GM12878 (cell line): ENCODE data around the gene HADH. TPM values are rescaled to one million over a fixed set of nuclear protein-coding genes. Genes with fewer than 3 reads are reported as not detected.

Experiments used
- ASH2L ChIP-seq: fragments of 300-600, 200-600 bp; sonication (generic); IDR thresholded peaks from 2 replicates; pipeline ENCODE4 v1.6.1; 2017; ENCODE audit warnings: low read depth, mild to moderate bottlenecking, borderline replicate concordance
- BCL11A ChIP-seq: IDR thresholded peaks from 2 replicates; pipeline ENCODE4 v1.6.1; 2011; ENCODE audit warnings: low read depth, low read length
- BMI1 ChIP-seq: fragments of 450-650 bp; IDR thresholded peaks from 2 replicates; pipeline ENCODE4 v1.6.1; 2016; ENCODE audit warnings: mild to moderate bottlenecking, moderate library complexity, borderline replicate concordance
- CREM ChIP-seq: IDR thresholded peaks from 2 replicates; pipeline ENCODE4 v1.6.1; 2014; ENCODE audit warnings: antibody characterized with exemption, low read depth
- DPF2 ChIP-seq: fragments of 450-650 bp; IDR thresholded peaks from 2 replicates; pipeline ENCODE4 v1.6.1; 2017; ENCODE audit warnings: mild to moderate bottlenecking
- ETV6 ChIP-seq, 2 experiments: fragments of 450-650 bp in 1 of 2; IDR thresholded peaks in 1 of 2; conservative IDR thresholded peaks in 1 of 2; 2 replicates each; pipeline ENCODE4 v1.6.1; 2014; ENCODE audit warnings: antibody characterized with exemption in 1 of 2, borderline replicate concordance in 1 of 2, low read depth in 1 of 2, mild to moderate bottlenecking in 1 of 2, moderate library complexity in 1 of 2
- FOXM1 ChIP-seq: IDR thresholded peaks from 2 replicates; pipeline ENCODE4 v1.6.1; 2012; ENCODE audit warnings: low read depth, mild to moderate bottlenecking, inconsistent platforms, low read length, moderate library complexity
- HDAC2 ChIP-seq: fragments of 200-600 bp; sonication (generic); IDR thresholded peaks from 2 replicates; pipeline ENCODE4 v1.6.1; 2017
- IKZF1 ChIP-seq: fragments of 450-650 bp; conservative IDR thresholded peaks from 2 replicates; pipeline ENCODE4 v1.6.1; 2017; ENCODE audit warnings: antibody characterized with exemption, mild to moderate bottlenecking
- MYB ChIP-seq: fragments of 150-350 bp; IDR thresholded peaks from 2 replicates; pipeline ENCODE4 v1.6.1; 2014; ENCODE audit warnings: mild to moderate bottlenecking, low read depth, low read length, borderline replicate concordance
- NBN ChIP-seq: fragments of 450-650 bp; IDR thresholded peaks from 2 replicates; pipeline ENCODE4 v1.6.1; 2016
- NFIC ChIP-seq: IDR thresholded peaks from 2 replicates; pipeline ENCODE4 v1.6.1; 2012; ENCODE audit warnings: low read depth, mild to moderate bottlenecking, inconsistent platforms, low read length, moderate library complexity
- NFXL1 ChIP-seq: fragments of 450-650 bp; IDR thresholded peaks from 2 replicates; pipeline ENCODE4 v1.6.1; 2017; ENCODE audit warnings: antibody characterized with exemption, mild to moderate bottlenecking, borderline replicate concordance
- NR2C1 ChIP-seq: fragments of 450-650 bp; IDR thresholded peaks from 2 replicates; pipeline ENCODE4 v1.6.1; 2017; ENCODE audit warnings: antibody characterized with exemption, mild to moderate bottlenecking, moderate library complexity
- PML ChIP-seq: IDR thresholded peaks from 2 replicates; pipeline ENCODE4 v1.6.1; 2012; ENCODE audit warnings: low read length, inconsistent platforms
- POLR2A ChIP-seq: IDR thresholded peaks from 2 replicates; pipeline ENCODE4 v1.6.1; 2011; ENCODE audit warnings: low read depth, mild to moderate bottlenecking, low read length
- RAD51 ChIP-seq: fragments of 450-650 bp; IDR thresholded peaks from 2 replicates; pipeline ENCODE4 v1.6.1; 2016; ENCODE audit warnings: moderate library complexity, mild to moderate bottlenecking, inconsistent platforms
- RCOR1 ChIP-seq: conservative IDR thresholded peaks from 2 replicates; pipeline ENCODE4 v1.6.1; 2012; ENCODE audit warnings: low read depth, low read length, improper control_type of control experiment
- SMAD1 ChIP-seq: fragments of 450-650 bp; IDR thresholded peaks from 2 replicates; pipeline ENCODE4 v1.6.1; 2018; ENCODE audit warnings: mild to moderate bottlenecking, low read depth; ENCODE audit not compliant: partially characterized antibody
- SMARCA5 ChIP-seq: fragments of 450-650 bp; IDR thresholded peaks from 2 replicates; pipeline ENCODE4 v1.6.1; 2017; ENCODE audit warnings: mild to moderate bottlenecking
- SMC3 ChIP-seq: IDR thresholded peaks from 2 replicates; pipeline ENCODE4 v1.6.1; 2011; ENCODE audit warnings: low read length, improper control_type of control experiment, borderline replicate concordance
- STAT1 ChIP-seq: fragments of 450-650 bp; conservative IDR thresholded peaks from 2 replicates; pipeline ENCODE4 v1.6.1; 2014; ENCODE audit warnings: antibody characterized with exemption, mild to moderate bottlenecking
- TBL1XR1 ChIP-seq: IDR thresholded peaks from 2 replicates; pipeline ENCODE4 v1.6.1; 2012; ENCODE audit warnings: low read depth, low read length, improper control_type of control experiment
- TCF7 ChIP-seq: IDR thresholded peaks from 2 replicates; pipeline ENCODE4 v1.6.1; 2014; ENCODE audit warnings: antibody characterized with exemption, borderline replicate concordance
- ZNF24 ChIP-seq: fragments of 450-650 bp; IDR thresholded peaks from 2 replicates; pipeline ENCODE4 v1.6.1; 2017; ENCODE audit warnings: antibody characterized with exemption, mild to moderate bottlenecking
- ZSCAN29 ChIP-seq: fragments of 450-650 bp; IDR thresholded peaks from 2 replicates; pipeline ENCODE4 v1.6.1; 2017; ENCODE audit warnings: mild to moderate bottlenecking, moderate library complexity
- polyA plus RNA-seq, 11 experiments: library from polyadenylated mRNA; depleted of rRNA in 4 of 11; unstranded in 6 of 11; stranded (reverse) in 5 of 11; fragments of >200 nt; fragmentation: Nextera tagmentation in 4 of 11; fragmentation: Illumina TruSeq in 1 of 11; extraction: Ambion mirVana in 4 of 11; extraction: Trizol in 1 of 11; gene quantifications; 1 replicate in 1 of 11; 2 replicates in 10 of 11; pipeline versions ENCODE4 v1.2.1 to v1.2.3, GENCODE V29; 2011 to 2016; ENCODE audit warnings: inconsistent platforms in 2 of 11, missing spikeins in 2 of 11, low read depth in 1 of 11
- total RNA-seq, 4 experiments: library from RNA; depleted of rRNA in 3 of 4; stranded (reverse); fragments of >200 nt in 3 of 4; fragmentation: Illumina TruSeq in 1 of 4; extraction: Trizol in 1 of 4; gene quantifications; 2 replicates each; pipeline versions ENCODE4 v1.2.1 to v1.2.3, GENCODE V29; 2013 to 2021
- TF ChIP-seq, protein P1 (sequence below): fragments of 450-650 bp; formaldehyde crosslinking; IDR thresholded peaks from 2 replicates; pipeline ENCODE4 v1.4.0; 2020; ENCODE audit warnings: mild to moderate bottlenecking, moderate library complexity
- TF ChIP-seq, protein P2 (sequence below): fragments of 450-650 bp; formaldehyde crosslinking; IDR thresholded peaks from 2 replicates; pipeline ENCODE4 v1.4.0; 2022; ENCODE audit warnings: mild to moderate bottlenecking, moderate library complexity
- TF ChIP-seq, protein P3 (sequence below): IDR thresholded peaks from 2 replicates; pipeline ENCODE4 v1.6.1; 2012; ENCODE audit warnings: low read depth, low read length, improper control_type of control experiment

Gene HADH
- total and polyA plus RNA-seq, 10 of the 15 experiments (the other 5 are each of a cell fraction or from before 2014, with no cell fraction given) = 20.3 to 97.9 (median 76.6) TPM

DNA sequence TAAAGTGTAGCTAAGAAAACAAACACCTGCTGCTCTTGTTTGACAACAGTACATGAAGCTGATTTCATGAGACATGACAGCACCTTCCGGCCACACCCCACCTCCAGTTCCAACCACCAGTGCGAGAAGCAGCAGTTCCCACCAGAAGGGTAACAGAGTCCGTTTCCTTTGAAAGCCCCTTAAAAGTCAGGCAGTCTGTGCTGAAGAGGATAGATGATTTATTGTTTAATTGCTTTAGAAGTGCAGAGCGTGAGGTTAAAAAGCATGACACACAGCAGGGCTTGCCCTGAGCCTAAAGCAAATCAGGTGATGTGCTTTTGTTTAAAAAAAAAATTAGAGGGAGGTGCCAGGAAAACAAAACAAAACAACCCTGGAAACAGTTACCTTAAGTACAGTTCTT is 82.6 kb downstream of the HADH start (continued):
- TF ChIP-seq BMI1 (no peak), CREM (no peak), TCF7 (no peak), SMARCA5 (no peak), BCL11A (no peak), ZSCAN29 (no peak), NFIC (no peak; the same call in 1 of the 2 replicates), NR2C1 (no peak), FOXM1 (no peak), DPF2 (no peak), PML (no peak), STAT1 (no peak), IKZF1 (no peak), RAD51 (no peak), NBN (0 out of 2 replicates have a peak, but pooled peaks have one; percentile 31), ETV6 (conservative IDR thresholded peaks at IDR 0.05 in 1 of 2, IDR thresholded peaks at IDR 0.05 in 1 of 2; ENCODE audit: borderline replicate concordance in 1 of 2, low read depth in 1 of 2) (no peak), TBL1XR1 (no peak), SMC3 (no peak), MYB (no peak), RCOR1 (no peak), POLR2A (no peak), HDAC2 (no peak), NFXL1 (no peak), ZNF24 (no peak), SMAD1 (no peak), ASH2L (no peak)
- TF ChIP-seq, protein P1, sequence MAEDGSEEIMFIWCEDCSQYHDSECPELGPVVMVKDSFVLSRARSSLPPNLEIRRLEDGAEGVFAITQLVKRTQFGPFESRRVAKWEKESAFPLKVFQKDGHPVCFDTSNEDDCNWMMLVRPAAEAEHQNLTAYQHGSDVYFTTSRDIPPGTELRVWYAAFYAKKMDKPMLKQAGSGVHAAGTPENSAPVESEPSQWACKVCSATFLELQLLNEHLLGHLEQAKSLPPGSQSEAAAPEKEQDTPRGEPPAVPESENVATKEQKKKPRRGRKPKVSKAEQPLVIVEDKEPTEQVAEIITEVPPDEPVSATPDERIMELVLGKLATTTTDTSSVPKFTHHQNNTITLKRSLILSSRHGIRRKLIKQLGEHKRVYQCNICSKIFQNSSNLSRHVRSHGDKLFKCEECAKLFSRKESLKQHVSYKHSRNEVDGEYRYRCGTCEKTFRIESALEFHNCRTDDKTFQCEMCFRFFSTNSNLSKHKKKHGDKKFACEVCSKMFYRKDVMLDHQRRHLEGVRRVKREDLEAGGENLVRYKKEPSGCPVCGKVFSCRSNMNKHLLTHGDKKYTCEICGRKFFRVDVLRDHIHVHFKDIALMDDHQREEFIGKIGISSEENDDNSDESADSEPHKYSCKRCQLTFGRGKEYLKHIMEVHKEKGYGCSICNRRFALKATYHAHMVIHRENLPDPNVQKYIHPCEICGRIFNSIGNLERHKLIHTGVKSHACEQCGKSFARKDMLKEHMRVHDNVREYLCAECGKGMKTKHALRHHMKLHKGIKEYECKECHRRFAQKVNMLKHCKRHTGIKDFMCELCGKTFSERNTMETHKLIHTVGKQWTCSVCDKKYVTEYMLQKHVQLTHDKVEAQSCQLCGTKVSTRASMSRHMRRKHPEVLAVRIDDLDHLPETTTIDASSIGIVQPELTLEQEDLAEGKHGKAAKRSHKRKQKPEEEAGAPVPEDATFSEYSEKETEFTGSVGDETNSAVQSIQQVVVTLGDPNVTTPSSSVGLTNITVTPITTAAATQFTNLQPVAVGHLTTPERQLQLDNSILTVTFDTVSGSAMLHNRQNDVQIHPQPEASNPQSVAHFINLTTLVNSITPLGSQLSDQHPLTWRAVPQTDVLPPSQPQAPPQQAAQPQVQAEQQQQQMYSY = no peak
- TF ChIP-seq, protein P2, sequence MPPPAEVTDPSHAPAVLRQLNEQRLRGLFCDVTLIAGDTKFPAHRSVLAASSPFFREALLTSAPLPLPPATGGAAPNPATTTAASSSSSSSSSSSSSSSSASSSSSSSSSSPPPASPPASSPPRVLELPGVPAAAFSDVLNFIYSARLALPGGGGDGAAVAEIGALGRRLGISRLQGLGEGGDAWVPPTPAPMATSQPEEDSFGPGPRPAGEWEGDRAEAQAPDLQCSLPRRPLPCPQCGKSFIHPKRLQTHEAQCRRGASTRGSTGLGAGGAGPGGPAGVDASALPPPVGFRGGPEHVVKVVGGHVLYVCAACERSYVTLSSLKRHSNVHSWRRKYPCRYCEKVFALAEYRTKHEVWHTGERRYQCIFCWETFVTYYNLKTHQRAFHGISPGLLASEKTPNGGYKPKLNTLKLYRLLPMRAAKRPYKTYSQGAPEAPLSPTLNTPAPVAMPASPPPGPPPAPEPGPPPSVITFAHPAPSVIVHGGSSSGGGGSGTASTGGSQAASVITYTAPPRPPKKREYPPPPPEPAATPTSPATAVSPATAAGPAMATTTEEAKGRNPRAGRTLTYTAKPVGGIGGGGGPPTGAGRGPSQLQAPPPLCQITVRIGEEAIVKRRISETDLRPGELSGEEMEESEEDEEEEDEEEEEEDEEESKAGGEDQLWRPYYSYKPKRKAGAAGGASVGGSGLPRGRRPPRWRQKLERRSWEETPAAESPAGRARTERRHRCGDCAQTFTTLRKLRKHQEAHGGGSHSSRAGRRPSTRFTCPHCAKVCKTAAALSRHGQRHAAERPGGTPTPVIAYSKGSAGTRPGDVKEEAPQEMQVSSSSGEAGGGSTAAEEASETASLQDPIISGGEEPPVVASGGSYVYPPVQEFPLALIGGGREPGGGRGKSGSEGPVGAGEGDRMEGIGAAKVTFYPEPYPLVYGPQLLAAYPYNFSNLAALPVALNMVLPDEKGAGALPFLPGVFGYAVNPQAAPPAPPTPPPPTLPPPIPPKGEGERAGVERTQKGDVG (CRISPR knock-in tag) = no peak
- TF ChIP-seq, protein P3, sequence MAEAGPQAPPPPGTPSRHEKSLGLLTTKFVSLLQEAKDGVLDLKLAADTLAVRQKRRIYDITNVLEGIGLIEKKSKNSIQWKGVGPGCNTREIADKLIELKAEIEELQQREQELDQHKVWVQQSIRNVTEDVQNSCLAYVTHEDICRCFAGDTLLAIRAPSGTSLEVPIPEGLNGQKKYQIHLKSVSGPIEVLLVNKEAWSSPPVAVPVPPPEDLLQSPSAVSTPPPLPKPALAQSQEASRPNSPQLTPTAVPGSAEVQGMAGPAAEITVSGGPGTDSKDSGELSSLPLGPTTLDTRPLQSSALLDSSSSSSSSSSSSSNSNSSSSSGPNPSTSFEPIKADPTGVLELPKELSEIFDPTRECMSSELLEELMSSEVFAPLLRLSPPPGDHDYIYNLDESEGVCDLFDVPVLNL = no peak
